ENCODE results near the gene CRB2.

The CRB2 gene

DNA sequence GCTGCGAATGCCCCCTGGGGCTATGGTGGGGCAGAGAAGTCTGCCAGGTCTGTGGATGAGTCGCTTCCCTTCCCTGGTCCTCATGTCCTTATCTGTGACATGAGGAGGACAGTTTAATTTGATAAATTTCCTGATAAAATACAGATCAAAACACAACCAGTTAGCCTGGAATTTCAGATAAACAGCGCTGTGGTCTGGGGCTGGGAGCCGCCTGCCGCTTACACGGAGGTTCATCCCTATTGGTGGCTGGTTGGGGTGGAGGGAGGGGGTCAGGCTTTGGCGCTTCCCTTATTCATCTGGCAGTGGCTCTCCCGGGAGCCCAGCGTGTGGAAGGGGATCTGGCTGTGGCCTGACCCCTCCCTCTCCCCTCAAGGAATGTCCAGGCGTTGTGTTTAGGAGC, 17.9 kb downstream of the CRB2 start:
- no peak overlapping the region for H3K4me3 ChIP-seq (ENCODE audit: low read depth, low read length)

GRCh38 chr9:123375469-123376132, 19.6 kb downstream of the CRB2 start:
- no peak overlapping the region for H3K4me3 ChIP-seq (ENCODE audit: low read depth, low read length)
- no peak for DNase-seq (ENCODE audit: low read depth)

More for the DNA sequence above, 17.9 kb downstream of the CRB2 start:
- DNase-seq (ENCODE audit: low read depth) = no peak

- H3K4me3 ChIP-seq (ENCODE audit: low read depth, low read length) = no peak overlapping the region
- no peak for DNase-seq (ENCODE audit: low read depth)
Observed at GRCh38 chr9:123376218-123377071, 20.4 kb downstream of the CRB2 start.

- DNase-seq (ENCODE audit: low read depth) = no peak
- no peak overlapping the region for H3K4me3 ChIP-seq (ENCODE audit: low read depth, low read length)
Observed at GRCh38 chr9:123377211-123377971, 21.4 kb downstream of the CRB2 start.

DNA sequence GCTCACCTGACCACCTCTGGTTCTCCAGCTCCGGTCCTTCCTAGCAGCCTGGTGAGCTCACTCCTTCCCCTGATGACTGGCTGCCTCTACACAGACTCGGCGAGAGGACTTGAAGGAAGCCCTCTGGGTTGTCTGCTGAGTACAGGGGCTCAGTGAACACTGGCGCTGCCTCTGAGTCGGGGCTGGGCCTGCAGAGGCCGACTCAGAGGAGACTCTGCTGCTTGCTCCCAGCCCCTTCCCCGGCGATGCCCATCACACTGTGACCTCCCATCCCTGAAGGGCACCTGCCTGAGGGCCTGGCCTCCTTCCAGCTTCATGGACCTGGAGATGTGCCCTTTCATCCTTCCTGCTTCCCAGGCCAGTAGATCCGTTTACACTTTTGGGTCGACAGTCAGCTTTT, 22.0 kb downstream of the CRB2 start:
- no peak for DNase-seq (ENCODE audit: low read depth)

GRCh38 chr9:123378956-123379660, 23.1 kb downstream of the CRB2 start:
- H3K4me3 ChIP-seq (ENCODE audit: low read depth, low read length) = no peak overlapping the region
- no peak for DNase-seq (ENCODE audit: low read depth)

More for the DNA sequence above, 22.0 kb downstream of the CRB2 start:
- H3K4me3 ChIP-seq (ENCODE audit: low read depth, low read length) = no peak overlapping the region

GRCh38 chr9:123380852-123381705, 25.1 kb downstream of the CRB2 start:
- DNase-seq (ENCODE audit: low read depth) = no peak

GRCh38 chr9:123382653-123383511, 26.9 kb downstream of the CRB2 start:
- no peak for DNase-seq (ENCODE audit: low read depth)

More at GRCh38 chr9:123380852-123381705, 25.1 kb downstream of the CRB2 start:
- no peak overlapping the region for H3K4me3 ChIP-seq (ENCODE audit: low read depth, low read length)

GRCh38 chr9:123383512-123384170, 27.6 kb downstream of the CRB2 start:
- DNase-seq (ENCODE audit: low read depth) = no peak
- H3K4me3 ChIP-seq (ENCODE audit: low read depth, low read length) = no peak overlapping the region

More at GRCh38 chr9:123382653-123383511, 26.9 kb downstream of the CRB2 start:
- no peak overlapping the region for H3K4me3 ChIP-seq (ENCODE audit: low read depth, low read length)

- no peak for DNase-seq (ENCODE audit: low read depth)
Observed at GRCh38 chr9:123387686-123388085, 31.7 kb downstream of the CRB2 start.

DNA sequence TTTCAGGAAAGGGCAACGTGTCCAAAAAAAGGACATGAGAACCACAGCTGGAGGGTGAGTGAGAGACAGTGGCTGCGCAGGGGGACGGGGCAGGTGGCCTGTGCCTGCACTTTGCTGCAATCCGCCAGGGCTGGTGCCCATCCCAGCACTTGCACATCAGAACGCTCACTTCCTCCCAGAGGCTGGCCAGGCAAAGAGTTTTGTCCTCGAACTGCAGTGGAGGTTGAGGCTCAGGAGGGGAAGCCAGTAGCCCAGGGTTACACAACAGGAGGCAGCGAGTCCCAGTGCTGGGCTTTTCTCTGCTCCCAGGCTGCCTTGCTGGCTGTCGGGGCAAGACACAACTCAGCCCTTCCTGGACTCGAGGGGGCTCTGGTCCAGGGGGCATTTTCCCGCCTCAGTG, 33.1 kb downstream of the CRB2 start:
- H3K4me3 ChIP-seq (ENCODE audit: low read depth, low read length) = no peak overlapping the region
- DNase-seq (ENCODE audit: low read depth) = no peak

More at GRCh38 chr9:123387686-123388085, 31.7 kb downstream of the CRB2 start:
- no peak overlapping the region for H3K4me3 ChIP-seq (ENCODE audit: low read depth, low read length)

DNA sequence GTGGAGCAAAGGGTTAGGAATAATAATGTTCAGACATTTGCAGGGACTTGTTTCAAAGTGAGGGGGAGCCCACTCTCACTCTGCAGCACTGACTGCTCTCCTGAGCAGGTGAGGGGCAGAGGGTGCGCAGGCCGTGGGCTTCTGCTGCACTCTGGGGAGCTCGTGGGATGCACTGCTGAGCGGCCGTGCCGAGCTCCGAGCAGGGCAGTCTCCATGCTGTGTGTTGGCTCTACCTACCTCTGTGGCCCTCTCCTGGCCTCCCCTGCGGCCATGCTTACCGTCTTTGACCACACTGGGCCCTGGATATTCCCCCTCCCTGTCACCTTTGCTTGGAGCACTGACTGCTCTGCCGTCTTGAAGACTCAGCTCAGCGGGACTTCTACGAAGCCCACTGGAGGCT, 33.7 kb downstream of the CRB2 start:
- no peak overlapping the region for H3K4me3 ChIP-seq (ENCODE audit: low read depth, low read length)
- DNase-seq (ENCODE audit: low read depth) = no peak

DNA sequence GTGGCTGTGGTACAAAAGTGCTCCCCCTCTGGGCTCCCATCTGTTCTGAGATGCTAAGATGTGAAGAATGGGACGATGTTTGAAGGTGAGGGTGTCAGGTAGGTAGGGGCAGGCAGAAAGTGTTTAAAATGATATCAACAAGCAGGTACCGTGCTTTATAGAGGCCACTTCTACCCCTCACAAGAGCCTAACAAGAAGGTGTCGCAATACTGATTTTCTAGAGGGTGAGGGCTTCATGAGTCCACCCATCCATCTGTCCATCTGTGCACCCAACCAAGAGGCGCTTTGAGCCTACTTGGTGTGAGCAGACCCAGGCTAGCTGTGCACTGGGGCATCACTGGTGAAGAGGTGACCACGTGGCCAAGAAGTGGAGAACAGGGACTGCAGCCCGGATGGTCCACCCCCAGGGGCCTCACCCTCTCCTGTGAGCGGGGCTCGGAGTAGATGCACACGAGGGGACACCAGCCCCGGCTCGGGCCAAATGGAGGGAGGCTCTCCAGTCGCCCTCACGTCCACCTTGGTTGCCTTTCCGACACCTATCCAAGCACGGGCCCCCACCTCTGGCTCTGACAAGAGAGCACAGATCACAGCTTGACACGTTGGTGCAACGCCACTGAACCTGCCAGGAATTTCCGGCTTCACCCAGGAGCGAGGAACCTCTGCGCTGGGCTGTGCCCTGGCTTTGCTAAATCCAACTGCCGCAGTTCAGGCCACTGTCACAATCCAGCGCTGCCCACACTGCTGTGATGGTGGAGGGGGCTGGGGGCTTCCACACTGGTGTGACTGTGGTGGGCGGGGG, 34.5 kb downstream of the CRB2 start:
- no peak for DNase-seq (ENCODE audit: low read depth)
- no peak overlapping the region for H3K4me3 ChIP-seq (ENCODE audit: low read depth, low read length)

- H3K4me3 ChIP-seq (ENCODE audit: low read depth, low read length) = no peak overlapping the region
- DNase-seq (ENCODE audit: low read depth) = no peak
Observed at GRCh38 chr9:123391233-123391632, 35.2 kb downstream of the CRB2 start.

- DNase-seq (ENCODE audit: low read depth) = no peak
- no peak overlapping the region for H3K4me3 ChIP-seq (ENCODE audit: low read depth, low read length)
Observed at GRCh38 chr9:123391946-123392345, 35.9 kb downstream of the CRB2 start.

DNA sequence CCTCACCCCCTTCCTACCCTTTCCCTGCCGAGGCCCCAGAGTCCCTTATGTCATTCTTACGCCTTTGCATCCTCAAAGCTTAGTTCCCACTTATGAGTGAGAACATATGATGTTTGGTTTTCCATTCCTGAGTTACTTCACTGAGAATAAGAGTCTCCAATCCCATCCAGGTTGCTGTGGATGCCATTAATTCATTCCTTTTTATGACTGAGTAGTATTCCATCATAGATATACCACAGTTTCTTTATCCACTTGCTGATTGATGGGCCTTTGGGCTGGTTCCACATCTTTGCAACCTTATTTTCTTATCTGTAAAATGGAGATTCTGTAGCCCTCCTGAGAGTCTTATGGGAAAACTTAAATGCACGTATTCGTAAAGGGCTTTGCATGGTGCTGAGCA, 36.8 kb downstream of the CRB2 start:
- no peak for DNase-seq (ENCODE audit: low read depth)
- no peak overlapping the region for H3K4me3 ChIP-seq (ENCODE audit: low read depth, low read length)

Data from skeletal muscle cell (primary cell).